ENCODE results near the gene DDX10. TPM values are rescaled to one million over a fixed set of nuclear protein-coding genes. Genes with fewer than 3 reads are reported as not detected.

The DDX10 gene
- total RNA-seq, 1 experiment from 2014 or later = 28.5 TPM

- DNase-seq (ENCODE audit: low read depth) = peak; percentile 61
Measured at GRCh38 chr11:108983636-108984420, 319.0 kb downstream of the DDX10 start.

- DNase-seq (ENCODE audit: low read depth) = no peak
Measured at GRCh38 chr11:108984523-108984922, 319.7 kb downstream of the DDX10 start.

- DNase-seq (ENCODE audit: low read depth) = peak; percentile 64
Measured at GRCh38 chr11:108985236-108985944, 320.5 kb downstream of the DDX10 start.

- DNase-seq (ENCODE audit: low read depth) = peak; percentile 87
Measured at GRCh38 chr11:108985945-108986279, 321.0 kb downstream of the DDX10 start.

Other genes with a start within 250 kb of the DDX10 start
- gene C11orf65, start 197.5 kb upstream of the DDX10 start, total RNA-seq (2014; rRNA removed) = 0.83 and 1.3 TPM in 2 replicates
- 83.2 and 86.9 TPM in 2 replicates for gene POGLUT3, start 166.7 kb upstream of the DDX10 start, total RNA-seq (2014; rRNA removed)
- 5.2 and 5.5 TPM in 2 replicates for gene EXPH5, start 71.3 kb upstream of the DDX10 start, total RNA-seq (2014; rRNA removed)

All from LHCN-M2 (cell line).